GM19193 (cell line): ENCODE results near the gene ZNF609.
A peak's percentile ranks its signal among the peaks of the same experiment; 100 is the strongest.

Source experiments
- POLR2A ChIP-seq: IDR thresholded peaks from 4 replicates; pipeline ENCODE4 v1.6.1; 2011; ENCODE audit not compliant: insufficient read depth, insufficient read length; ENCODE audit errors: extremely low read depth

ZNF609 gene

GRCh38 chr15:64460206-64460723, at the start of gene ZNF609:
Gene ZNF609 (plus strand): TSS chr15:64460578. CDS start chr15:64499420, 38,842 bp downstream.
- peak; percentile 69 for TF ChIP-seq POLR2A

GRCh38 chr15:64412216-64412615, 48.2 kb upstream of the ZNF609 start:
- no peak for TF ChIP-seq POLR2A

- no peak for TF ChIP-seq POLR2A
These were observed 37.7 kb upstream of the ZNF609 start for GRCh38 chr15:64422697-64423096.

- no peak for TF ChIP-seq POLR2A
These were observed 36.4 kb upstream of the ZNF609 start for GRCh38 chr15:64423970-64424369.

- no peak for TF ChIP-seq POLR2A
These were observed 35.2 kb upstream of the ZNF609 start for GRCh38 chr15:64425221-64425620.

- no peak for TF ChIP-seq POLR2A
These were observed 33.4 kb upstream of the ZNF609 start for GRCh38 chr15:64426845-64427465.

- no peak for TF ChIP-seq POLR2A
These were observed 30.9 kb upstream of the ZNF609 start for GRCh38 chr15:64429448-64429847.

- no peak for TF ChIP-seq POLR2A
These were observed 30.2 kb upstream of the ZNF609 start for GRCh38 chr15:64430000-64430735.

- TF ChIP-seq POLR2A, result no peak
These were observed 22.4 kb upstream of the ZNF609 start for GRCh38 chr15:64437982-64438381.

GRCh38 chr15:64438653-64439447, 21.5 kb upstream of the ZNF609 start:
- no peak for TF ChIP-seq POLR2A

GRCh38 chr15:64441852-64442251, 18.5 kb upstream of the ZNF609 start:
- no peak for TF ChIP-seq POLR2A

- no peak for TF ChIP-seq POLR2A
These were observed 17.4 kb upstream of the ZNF609 start for GRCh38 chr15:64443016-64443415.

GRCh38 chr15:64443747-64444621, 16.4 kb upstream of the ZNF609 start:
- no peak for TF ChIP-seq POLR2A

- TF ChIP-seq POLR2A, result no peak
These were observed 15.5 kb upstream of the ZNF609 start for GRCh38 chr15:64444836-64445235.

GRCh38 chr15:64447536-64448315, 12.7 kb upstream of the ZNF609 start:
- TF ChIP-seq POLR2A, result no peak
